LNCaP clone FGC (cell line): Measurements from ENCODE around the gene ZNF12.
"Not testable (repeated sequence)": the region's sequence is repeated elsewhere in the genome, so short reads cannot be mapped to it uniquely, and the experiment has no call there.

ENCODE experiments used
- DNase-seq: peaks from one replicate; pipeline ENCODE4 v3.0.0-alpha.2; 2011; ENCODE audit warnings: low read depth
- H3K4me3 ChIP-seq: 2 replicates; pipeline ENCODE4 v1.5.1; 2011; ENCODE audit warnings: mild to moderate bottlenecking, low read depth, low read length, control low read depth
- CTCF ChIP-seq: IDR thresholded peaks from 2 replicates; pipeline ENCODE4 v1.5.1; 2012; ENCODE audit warnings: mild to moderate bottlenecking; ENCODE audit not compliant: control insufficient read depth, insufficient read depth; ENCODE audit errors: extremely low read depth

Gene ZNF12

GRCh38 chr7:6725003-6725402 is 18.3 kb upstream of the ZNF12 start:
- H3K4me3 ChIP-seq, result no peak overlapping the region
- no peak for DNase-seq
- TF ChIP-seq CTCF, result no peak

GRCh38 chr7:6724351-6724750 is 17.6 kb upstream of the ZNF12 start:
- not testable (repeated sequence) for H3K4me3 ChIP-seq, DNase-seq

- no peak for DNase-seq
- no peak overlapping the region for H3K4me3 ChIP-seq
- TF ChIP-seq CTCF, result 0 out of 2 replicates have a peak, but pooled peaks have one; percentile 10
Observed at GRCh38 chr7:6718124-6718523, 11.4 kb upstream of the ZNF12 start.

GRCh38 chr7:6715898-6716297 is 9.2 kb upstream of the ZNF12 start:
- H3K4me3 ChIP-seq, DNase-seq: not testable (repeated sequence)

- no peak for DNase-seq
- TF ChIP-seq CTCF, result no peak
- H3K4me3 ChIP-seq, result no peak overlapping the region
Observed at GRCh38 chr7:6714360-6714759, 7.6 kb upstream of the ZNF12 start.

- DNase-seq, result peak; percentile 23
- no peak for TF ChIP-seq CTCF
- H3K4me3 ChIP-seq, result no peak overlapping the region
Observed at GRCh38 chr7:6709808-6710207, 3.1 kb upstream of the ZNF12 start.

GRCh38 chr7:6708304-6708703 is 1.6 kb upstream of the ZNF12 start:
- no peak overlapping the region for H3K4me3 ChIP-seq
- DNase-seq, result no peak
- no peak for TF ChIP-seq CTCF

- TF ChIP-seq CTCF, result no peak
- peak overlapping the region; percentile 83 for H3K4me3 ChIP-seq
- DNase-seq, result no peak
Observed at GRCh38 chr7:6705959-6706665, 635 bp downstream of the ZNF12 start.
